Stimulated activated CD8-positive, alpha-beta memory T cell treated with anti-CD3 and anti-CD28 coated beads, Interleukin-4, amount 100 ng/mL, for 1 hour (primary cell): ENCODE results near the gene RABGEF1.
"Not testable (repeated sequence)": the region's sequence is repeated elsewhere in the genome, so short reads cannot be mapped to it uniquely, and the experiment has no call there.

Experiments
- DNase-seq, 2 donors: peaks; one replicate each; pipeline ENCODE4 v3.0.0-alpha.2; 2020; ENCODE audit warnings: low read depth in 2 of 2, low spot score in 1 of 2

Gene RABGEF1

GRCh38 chr7:66740302-66740979 lies at the start of gene RABGEF1:
RABGEF1 (plus strand) TSS chr7:66740733; CDS start chr7:66771900, 31,167 bp downstream.
- DNase-seq = peak; percentile 95 to 96

- no peak for DNase-seq
Measured at GRCh38 chr7:66693331-66693730, 47.2 kb upstream of the RABGEF1 start.

- DNase-seq = no peak
Measured at GRCh38 chr7:66694286-66694685, 46.2 kb upstream of the RABGEF1 start.

- DNase-seq = not testable (repeated sequence)
Measured at GRCh38 chr7:66695417-66695816, 45.1 kb upstream of the RABGEF1 start.

GRCh38 chr7:66696134-66696533 lies 44.4 kb upstream of the RABGEF1 start:
- DNase-seq = not testable (repeated sequence)

GRCh38 chr7:66696774-66697191 lies 43.8 kb upstream of the RABGEF1 start:
- DNase-seq = no peak

- DNase-seq = no peak
Measured at GRCh38 chr7:66697449-66698438, 42.8 kb upstream of the RABGEF1 start.

- no peak for DNase-seq
Measured at GRCh38 chr7:66698652-66699205, 41.8 kb upstream of the RABGEF1 start.

- DNase-seq = no peak
Measured at GRCh38 chr7:66699998-66700397, 40.5 kb upstream of the RABGEF1 start.

GRCh38 chr7:66700633-66701131 lies 39.9 kb upstream of the RABGEF1 start:
- no peak for DNase-seq

GRCh38 chr7:66707825-66708224 lies 32.7 kb upstream of the RABGEF1 start:
- DNase-seq = no peak

GRCh38 chr7:66710752-66711151 lies 29.8 kb upstream of the RABGEF1 start:
- not testable (repeated sequence) for DNase-seq

GRCh38 chr7:66713687-66714086 lies 26.8 kb upstream of the RABGEF1 start:
- no peak for DNase-seq

GRCh38 chr7:66716634-66717033 lies 23.9 kb upstream of the RABGEF1 start:
- DNase-seq = not testable (repeated sequence)

- no peak for DNase-seq
Measured at GRCh38 chr7:66720561-66720960, 20.0 kb upstream of the RABGEF1 start.

GRCh38 chr7:66725843-66726242 lies 14.7 kb upstream of the RABGEF1 start:
- no peak for DNase-seq

GRCh38 chr7:66727058-66727457 lies 13.5 kb upstream of the RABGEF1 start:
- no peak for DNase-seq

GRCh38 chr7:66728571-66728970 lies 12.0 kb upstream of the RABGEF1 start:
- DNase-seq = no peak

GRCh38 chr7:66729274-66729673 lies 11.3 kb upstream of the RABGEF1 start:
- DNase-seq = no peak

- DNase-seq = no peak
Measured at GRCh38 chr7:66731986-66732385, 8.5 kb upstream of the RABGEF1 start.

GRCh38 chr7:66732439-66732838 lies 8.1 kb upstream of the RABGEF1 start:
- DNase-seq = no peak

GRCh38 chr7:66734006-66734405 lies 6.5 kb upstream of the RABGEF1 start:
- no peak for DNase-seq
